GM19025 (cell line): Measurements from ENCODE around the gene TPCN1.

Experiments
- ATAC-seq: cut with Tn5 transposase; IDR thresholded peaks from one replicate; pipeline ENCODE4 v1.9.1; 2021; ENCODE audit warnings: mild to moderate bottlenecking, low read depth, moderate library complexity; ENCODE audit not compliant: unreplicated experiment

The TPCN1 gene

DNA sequence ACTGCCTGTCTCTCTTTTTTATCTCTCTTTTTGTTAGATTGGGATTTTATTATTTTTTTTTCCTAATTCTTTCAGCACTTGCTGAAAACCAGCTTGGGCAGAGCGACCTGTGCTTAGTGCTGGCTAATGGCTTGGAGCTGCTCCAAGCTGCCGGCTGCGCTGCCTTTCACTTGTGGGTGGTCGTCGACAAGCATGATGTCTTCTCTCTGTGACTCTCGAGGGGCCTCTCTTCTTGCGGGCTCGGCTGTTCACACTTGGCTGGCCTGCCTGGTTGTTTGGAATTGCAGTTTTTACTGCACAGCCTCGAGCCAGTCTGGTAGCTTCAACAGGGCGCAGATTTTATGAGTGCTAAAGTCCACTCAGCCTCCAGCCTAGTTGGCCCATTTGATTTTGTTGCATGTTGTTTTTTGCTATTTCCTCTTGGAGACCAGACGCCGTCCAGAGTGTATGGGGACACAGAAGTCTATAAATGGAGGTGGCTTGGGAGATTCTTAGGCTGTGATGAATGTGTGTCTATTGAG lies 18.6 kb downstream of the TPCN1 start:
- no peak for ATAC-seq

DNA sequence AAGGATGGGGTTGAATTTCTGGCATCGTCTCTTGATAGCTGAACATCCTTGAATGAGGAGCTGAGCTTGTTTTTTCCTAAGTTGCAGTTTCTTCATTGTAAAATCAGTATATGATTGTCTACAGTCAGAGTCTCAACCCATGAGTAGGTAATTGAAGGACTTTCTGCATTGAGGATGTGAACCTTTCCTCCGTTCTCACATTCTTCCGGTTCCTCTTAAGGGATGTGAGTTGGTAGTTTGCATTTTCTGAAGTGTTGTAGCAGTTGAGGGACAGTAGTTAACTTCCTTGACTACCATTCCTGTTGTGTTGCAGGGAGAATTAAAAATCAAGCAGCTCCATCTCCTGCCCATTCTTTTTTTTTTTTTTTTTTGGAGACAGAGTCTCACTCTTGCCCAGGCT lies 19.1 kb downstream of the TPCN1 start:
- no peak for ATAC-seq

DNA sequence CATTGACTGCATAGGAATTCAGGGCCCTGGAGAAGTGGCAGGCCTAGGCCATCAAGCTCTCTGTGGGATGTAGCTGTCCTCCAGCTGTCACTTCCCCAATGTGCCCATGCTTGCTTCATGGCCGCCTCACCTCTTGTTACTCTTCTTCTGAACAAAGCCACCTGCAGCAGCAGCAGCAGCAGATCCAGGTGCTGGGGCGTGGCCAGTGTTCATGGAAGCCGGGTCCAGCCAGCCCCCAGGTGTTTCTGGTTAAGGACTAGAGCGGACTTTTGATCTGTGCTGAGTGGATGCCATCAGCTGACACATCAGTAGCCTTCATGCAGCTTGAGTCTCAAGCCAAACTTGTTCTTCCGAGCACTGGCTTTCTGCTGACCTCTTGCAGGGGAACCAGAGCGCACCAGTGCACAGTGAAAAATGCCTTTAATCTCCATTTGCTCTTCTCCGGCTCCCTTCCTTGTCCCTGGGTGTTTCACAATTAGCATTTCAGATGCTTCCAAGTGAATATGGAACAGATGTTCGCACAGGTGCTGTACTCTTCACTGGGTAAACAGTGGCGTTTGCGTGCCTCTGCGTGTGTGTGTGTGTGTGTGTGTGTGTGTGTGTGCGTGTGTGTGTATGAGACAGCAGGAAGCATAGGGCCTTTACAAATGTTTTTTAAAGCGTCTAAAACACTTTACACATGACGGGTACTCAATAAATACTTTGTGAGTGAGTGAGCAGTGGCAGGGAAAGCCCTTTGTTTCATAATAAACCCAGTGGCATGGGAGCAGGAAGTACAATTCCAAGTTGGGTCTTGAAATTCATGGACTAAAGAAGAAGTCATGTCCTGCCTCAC lies 20.1 kb downstream of the TPCN1 start:
- ATAC-seq = no peak

DNA sequence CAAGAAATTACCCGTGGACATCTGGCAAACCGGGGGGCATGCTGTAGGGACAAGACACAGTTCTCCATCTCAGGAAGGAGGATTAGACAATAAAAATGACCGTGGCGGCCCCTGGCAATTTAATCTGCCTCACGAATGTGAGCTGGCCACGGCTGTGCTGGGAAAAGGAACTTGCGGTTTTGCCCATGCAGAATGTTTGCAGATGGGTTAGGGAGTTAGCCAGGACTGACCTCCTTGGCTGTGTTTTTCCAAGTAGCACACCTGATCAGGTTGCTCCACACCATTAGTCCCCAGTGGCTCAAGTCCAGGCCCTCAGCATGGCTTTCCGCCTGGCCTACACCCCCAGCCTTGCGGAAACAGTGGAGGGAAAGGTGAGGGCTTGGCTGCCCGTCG lies 20.8 kb downstream of the TPCN1 start:
- ATAC-seq = no peak

DNA sequence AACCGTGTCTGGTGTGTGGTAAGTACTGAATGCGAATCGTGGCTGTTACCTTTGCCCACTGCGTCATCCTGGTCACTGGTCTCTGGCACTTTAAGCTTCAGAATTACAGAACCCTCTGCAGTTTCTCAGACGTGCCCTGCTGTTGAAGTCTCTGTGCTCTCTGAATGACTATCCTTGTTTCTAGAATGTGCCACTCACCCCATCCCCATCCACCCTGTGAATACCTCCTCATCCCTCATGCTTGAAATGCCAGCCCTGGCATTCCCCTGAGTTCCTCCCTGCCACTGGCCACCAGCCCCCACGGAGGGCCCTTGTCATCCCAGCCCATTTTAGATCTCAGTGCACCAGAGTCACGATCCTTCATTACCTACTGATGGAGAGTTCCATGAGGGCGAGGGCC lies 21.3 kb downstream of the TPCN1 start:
- ATAC-seq = no peak

DNA sequence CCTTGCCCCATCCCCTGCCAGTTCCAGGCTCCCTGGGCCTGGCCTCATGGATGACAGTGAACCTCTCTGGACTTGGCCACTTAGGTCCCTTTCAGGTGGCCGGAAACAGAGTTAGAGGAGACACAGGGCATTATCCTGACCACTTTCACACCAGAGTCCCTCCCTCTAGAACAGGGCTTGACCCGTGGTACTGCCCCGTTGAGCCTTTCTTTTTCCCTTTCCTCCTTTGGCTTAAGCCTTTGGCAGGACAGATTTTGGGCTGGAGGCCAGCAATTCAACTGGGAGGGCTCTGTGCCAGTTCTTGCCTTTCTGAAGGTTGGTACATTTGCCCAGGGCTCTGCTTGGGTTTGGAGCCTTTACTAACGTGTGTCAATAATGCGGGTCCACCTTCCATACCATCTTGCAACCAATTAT lies 22.8 kb downstream of the TPCN1 start:
- ATAC-seq = no peak

DNA sequence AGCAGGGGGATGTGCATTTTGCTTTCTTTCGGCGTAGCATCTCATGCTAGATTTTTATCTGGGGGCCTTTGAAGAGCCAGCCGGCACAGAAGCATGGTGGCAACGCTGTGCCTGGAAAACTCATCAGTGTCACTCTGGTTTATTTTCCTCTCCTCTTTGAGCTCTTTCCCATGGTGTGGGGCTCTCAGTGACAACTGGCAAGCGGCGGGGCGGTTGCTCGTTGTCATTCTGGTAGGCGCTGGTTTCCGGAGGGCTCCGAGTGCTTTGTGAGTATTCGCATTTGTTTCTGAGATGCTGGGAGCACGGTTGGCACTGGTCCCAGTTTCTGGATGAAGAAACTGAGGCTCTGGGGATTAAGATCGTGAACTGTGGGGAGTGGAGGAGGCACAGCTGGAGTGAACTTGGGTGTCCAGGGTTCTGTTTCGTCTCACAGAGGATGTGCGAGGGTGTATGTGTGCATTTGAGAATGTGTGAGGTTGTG lies 23.3 kb downstream of the TPCN1 start:
- ATAC-seq = no peak

DNA sequence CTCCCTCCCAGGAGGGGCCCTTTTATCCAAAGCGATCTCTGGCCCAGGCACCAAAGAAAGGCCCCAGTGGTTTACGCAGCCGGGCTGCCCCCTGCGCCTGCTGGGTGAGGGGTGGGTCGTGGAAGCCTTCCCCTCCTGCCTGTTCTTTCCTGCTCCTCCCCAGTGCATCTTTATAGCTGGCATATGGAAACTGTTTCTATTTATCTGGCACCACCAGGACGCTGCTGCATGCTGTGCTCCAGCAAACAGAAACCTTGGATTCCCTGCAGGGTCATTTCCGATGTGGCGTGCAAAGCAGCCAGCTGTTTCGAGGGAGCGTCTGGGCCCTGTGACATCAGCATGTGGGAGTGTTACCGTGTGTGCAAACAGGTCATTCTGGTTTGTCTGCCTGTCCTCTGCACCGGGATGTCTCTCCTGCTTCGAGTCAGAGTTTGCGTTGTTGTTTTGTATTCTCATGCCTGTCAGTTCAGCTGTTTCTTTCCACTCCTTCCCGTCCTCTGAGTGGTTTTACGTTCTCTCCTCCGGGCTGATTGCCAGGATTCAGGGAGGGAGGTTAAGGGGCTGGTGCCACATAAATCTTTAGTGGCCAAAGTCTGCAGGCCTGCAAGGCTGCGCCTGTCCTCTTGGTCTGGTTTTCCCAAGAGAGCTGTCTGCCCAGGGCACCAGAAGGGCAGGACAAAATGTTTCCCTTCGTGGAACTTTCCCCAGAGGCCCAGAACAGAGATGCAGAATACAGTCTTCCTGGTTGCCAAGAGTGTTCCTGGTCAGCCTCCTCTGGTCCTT lies 24.6 kb downstream of the TPCN1 start:
- no peak for ATAC-seq

DNA sequence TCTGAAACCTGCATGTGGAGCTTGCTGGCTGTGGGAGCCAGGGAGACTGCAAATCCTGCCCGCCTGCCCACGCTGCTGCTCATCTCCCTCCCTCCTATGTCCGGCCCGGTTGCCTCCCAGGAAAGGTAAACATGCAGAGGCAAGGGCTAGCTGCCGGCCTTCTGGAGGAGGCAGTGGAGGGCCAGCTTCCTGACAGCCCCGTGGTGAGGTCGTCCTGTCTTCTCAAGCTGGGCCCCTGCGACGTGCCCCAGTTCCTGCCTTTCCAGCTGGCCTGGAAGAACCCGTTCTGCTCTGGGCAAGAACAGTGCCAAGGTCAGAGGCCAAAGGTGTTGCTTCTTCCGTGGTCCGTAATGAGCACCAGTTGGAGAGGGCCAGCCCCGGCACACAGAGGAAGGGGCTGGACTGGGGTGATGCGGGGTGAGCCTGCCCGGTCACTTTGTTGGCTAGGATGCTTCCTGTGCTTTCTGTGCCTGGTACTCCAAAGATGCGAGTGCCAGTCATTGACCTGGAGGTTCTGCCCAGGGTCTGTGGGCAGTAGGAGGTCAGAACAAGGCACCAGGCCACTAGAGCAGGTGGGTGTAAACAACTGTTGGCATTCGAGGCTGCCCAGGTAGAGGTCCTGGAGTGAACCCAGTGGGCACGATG lies 25.3 kb downstream of the TPCN1 start:
- ATAC-seq = no peak

DNA sequence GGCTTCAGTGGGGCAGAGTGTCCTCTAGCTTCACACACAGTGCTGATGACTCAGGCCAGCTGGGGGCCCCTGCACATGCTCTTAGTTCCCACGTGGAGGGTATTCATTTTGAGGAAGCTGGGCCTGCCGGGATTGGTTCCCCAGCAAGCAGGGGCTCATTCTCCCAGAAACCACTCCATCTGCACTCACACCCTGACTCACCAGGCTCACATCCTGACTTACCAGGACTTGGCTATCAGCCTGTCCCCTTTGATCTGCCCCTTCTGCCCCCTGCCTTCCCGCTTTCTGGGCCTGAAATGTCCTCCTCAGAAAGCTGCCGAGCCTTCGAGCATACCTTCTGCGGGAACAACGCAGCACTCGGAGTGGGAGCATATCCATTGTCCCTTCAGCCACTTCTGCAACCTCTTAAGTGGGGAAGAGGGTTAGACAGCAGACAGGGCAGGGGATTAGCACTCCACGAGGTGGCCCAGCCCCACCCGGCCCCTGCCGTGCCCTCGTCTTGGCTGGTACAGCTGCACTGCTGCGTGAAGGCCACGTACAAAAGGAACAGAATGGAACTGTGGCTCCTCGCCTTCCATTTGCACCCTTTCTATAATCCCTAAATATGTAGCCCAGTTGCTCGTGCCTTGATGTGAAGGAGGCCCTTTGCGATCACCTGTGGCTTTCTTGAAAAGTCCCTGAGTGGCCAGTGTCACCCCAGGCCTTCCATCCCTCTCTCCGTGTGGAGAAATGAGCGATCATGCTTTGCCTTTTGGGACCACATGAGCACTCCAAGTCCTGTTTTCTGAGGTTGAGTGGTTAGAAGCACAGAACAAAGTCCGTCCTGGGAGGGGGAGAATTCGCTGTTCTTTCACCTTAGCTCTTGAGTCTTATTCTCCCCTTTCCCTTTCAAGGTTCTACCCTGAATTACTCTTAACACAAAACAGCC lies 26.1 kb downstream of the TPCN1 start:
- no peak for ATAC-seq

DNA sequence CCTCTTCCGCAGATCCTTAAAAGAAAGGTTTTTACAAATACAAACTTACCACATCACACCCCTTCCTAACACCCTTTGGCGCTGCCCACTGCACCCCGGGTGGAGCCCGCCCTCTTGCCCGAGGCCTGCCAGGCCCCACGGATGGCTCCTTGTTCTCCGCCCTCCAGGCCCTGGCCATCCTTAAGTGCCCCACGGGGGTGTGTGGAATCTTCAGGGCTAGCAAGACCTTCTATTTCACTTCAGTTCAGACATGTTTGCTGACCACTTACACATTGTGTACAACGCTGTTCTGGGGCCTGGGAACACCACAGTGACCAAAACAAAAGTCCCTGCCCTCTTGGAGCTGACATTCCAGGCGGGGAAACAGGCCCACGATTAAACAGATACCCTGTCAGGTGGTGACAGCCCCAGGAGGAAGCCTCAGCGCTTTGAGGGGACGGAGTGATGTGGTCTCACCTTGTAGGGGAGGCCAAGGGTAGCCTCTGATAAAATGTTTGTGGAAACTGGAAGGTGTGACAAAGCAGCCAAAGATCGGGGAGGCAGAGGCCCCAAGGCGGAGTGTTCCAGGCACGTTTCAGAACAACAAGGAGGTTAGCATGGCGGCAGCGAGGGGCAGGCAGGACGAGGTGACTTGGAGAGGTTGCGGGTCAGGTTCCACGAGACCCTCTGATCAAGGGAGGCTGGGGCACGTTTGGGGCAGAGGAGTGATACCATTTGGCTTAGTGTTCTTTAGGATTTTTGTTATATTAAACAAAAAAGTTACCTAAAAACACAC lies 27.0 kb downstream of the TPCN1 start:
- ATAC-seq = no peak

DNA sequence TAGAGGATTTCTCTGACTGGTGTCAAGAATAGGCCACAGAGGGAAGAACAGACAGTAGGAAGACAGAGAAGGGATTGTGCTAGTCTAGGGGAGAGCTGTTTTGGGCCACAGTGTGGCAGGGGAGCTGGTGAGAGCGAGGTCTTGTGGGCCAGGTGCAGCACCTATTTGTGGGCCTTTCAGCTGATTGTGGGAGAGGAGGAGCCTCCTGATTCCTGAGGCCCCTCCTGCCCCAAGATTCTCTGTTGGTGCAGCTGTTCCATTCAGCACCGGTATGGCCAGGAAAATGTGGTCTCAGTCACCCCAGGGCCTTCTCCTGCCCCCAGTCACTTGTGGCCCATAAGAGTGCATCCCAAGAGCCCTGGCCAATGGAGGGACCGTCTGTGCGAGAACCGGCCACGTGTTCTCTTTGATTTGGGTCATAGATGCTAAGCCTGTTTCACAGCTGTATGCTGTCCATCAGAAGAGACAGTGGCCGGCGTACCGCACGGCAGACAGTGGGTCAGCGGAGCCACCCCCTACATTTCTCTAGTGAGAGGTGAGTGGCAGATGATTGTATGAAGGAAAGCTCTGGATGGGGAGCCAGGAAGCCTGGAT lies 27.7 kb downstream of the TPCN1 start:
- no peak for ATAC-seq

DNA sequence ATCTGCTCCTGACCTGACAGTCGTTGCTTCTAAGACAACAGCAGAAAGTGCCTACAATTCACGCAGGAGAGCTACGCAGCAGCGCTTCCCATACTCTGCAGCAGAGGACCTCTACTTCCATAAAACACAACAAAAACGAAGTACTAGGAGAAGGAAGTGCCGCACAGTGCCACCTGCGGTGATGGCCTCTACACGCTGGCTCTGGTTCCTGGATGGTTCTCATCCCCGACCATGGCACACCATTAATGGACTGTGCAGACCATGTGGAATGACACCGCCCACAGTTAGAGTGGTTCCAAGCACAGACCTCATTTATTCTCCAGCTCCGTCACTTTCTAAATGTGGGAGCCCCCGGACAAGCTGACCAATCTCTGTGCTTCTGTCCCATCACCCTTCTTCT lies 28.3 kb downstream of the TPCN1 start:
- ATAC-seq = no peak

DNA sequence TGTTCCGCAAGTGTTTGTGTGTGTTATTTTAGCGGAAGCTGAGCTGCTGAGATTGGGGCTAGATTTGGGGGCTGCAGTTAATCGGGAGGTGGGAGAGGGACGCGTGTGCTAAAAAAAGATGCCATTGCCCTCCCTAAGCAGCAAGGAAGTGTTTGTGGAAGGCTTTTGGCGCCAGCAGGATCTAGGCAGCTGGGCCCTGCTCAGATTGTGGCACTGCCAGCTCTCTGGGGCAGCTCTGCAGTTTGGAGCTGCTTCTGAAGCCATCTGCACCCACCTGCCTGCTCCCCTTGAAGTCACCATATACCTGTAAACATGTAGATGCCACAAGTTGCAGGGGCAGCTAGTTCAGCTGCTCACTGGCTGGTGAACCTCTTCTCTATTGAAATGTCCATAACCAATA lies 28.8 kb downstream of the TPCN1 start:
- ATAC-seq = no peak

DNA sequence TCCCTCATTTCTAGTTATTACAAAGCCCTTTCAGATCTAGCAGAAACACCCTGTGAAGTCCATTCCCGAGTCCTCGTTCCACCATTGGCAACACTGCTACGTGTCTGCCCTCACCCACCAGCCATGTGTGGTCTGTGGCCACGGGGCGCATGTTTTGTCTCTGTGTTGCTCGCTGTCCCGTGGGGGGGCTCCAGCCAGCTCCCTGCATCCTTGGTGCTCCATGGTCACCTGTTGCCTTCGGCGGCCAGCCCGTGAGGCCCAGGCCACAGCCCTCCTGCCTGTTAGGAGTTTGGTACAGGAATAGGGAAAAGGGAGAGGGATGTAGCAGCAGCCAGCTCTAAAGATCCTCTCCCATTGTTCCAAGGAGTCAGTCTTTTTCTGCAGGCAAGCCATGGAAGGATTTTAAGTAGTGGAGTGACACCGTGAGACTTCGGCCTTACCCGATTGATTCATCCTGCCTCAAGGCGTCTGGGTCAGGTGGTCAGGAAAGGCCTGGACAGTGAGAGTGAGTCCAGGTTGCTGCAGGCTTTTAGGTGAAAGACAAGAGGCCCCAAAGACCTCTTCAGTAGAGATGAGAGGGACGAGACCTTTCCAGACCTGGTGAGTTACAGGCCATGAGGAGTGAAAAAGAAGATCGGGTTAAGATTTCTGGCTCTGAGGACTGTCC lies 30.3 kb downstream of the TPCN1 start:
- ATAC-seq = no peak

DNA sequence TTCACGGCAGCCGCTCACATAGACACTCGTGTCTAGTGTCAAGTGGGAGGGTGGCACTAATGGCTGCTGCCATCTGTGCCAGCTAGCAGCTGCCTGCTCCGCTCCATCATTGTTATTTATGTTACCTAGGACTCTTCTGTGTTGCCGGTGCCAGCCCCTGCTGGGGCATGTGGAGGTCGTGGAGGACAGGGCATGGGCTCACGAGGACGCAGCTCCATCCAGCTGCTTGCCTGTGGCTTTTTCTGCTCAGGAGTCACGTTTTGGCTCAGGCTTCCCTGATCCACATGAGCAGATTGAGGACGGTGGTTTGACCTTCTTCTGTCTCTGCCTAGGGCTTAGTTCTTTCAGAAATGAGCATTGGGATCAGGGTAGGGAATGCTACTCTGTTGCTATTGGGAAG lies 31.2 kb downstream of the TPCN1 start:
- no peak for ATAC-seq

DNA sequence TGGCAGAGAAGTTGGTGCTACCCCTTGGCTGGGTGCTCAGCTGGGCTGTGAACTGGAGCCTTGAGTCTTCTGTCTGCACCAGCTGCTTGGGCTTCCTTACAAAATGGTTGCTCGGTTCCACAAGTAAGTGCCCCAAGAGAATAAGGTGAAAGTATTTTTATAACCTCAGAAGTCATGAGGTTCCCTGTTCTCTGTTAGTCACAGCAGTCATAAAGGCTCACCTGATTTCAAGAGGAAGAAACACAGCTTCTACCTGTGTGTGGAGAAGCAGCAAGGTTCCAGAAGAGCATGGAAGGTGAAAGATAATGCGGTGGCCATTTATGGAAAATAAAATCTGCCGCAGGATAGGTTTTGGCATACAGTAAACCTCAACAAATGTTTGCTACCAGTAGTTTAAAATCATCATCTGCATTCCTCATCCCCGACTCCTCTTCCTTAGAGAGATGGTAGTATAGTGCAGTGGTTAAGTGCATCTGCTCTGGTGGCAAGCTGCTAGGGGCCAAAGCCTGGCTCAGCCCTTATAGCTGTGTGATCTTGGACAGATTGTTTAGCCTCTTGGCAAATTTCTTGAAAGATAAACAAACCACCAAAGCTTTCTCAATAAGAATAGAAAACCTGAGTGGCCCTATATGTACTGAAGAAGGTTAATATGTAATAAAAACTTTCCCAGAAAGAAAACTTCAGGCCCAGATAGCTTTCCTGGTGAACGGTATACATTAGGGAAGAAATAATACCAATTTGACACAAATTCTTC lies 32.4 kb downstream of the TPCN1 start:
- ATAC-seq = no peak

DNA sequence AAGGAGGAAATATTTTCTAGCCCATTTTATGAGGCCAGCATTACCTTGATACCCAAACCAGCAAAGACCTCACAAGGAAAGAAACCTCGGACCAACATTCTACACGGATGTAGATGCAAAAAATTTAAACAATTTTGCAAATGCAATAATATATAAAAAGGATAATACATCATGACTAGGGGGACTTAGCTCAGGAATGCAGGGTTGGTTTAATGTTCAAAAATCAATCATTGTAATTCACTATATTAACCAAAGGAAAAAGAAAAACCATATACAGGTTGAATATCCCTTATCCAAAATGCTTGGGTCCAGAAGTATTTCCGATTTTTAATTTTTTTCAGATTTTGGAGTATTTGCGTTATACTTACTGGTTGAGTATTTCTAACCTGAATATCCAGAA lies 33.0 kb downstream of the TPCN1 start:
- ATAC-seq = no peak
